Measurements from ENCODE around the gene MTG2.

Gene MTG2

GRCh38 chr20:62209850-62210495, 27.1 kb downstream of the MTG2 start:
- ATAC-seq: no peak
- no peak for TF ChIP-seq ZNF70 (CRISPR knock-in tag; IDR thresholded peaks at IDR 0.05)
- no peak for TF ChIP-seq OSR1 (CRISPR knock-in tag; IDR thresholded peaks at IDR 0.05)

- ATAC-seq: no peak
- TF ChIP-seq CSDC2 (CRISPR knock-in tag; IDR thresholded peaks at IDR 0.05): no peak
- no peak for TF ChIP-seq TOX (CRISPR knock-in tag; IDR thresholded peaks at IDR 0.05; ENCODE audit: borderline replicate concordance)
- TF ChIP-seq GLIS3 (CRISPR knock-in tag; IDR thresholded peaks at IDR 0.05): no peak
- TF ChIP-seq TSHZ2 (CRISPR knock-in tag; IDR thresholded peaks at IDR 0.05): no peak
- TF ChIP-seq, protein P1, sequence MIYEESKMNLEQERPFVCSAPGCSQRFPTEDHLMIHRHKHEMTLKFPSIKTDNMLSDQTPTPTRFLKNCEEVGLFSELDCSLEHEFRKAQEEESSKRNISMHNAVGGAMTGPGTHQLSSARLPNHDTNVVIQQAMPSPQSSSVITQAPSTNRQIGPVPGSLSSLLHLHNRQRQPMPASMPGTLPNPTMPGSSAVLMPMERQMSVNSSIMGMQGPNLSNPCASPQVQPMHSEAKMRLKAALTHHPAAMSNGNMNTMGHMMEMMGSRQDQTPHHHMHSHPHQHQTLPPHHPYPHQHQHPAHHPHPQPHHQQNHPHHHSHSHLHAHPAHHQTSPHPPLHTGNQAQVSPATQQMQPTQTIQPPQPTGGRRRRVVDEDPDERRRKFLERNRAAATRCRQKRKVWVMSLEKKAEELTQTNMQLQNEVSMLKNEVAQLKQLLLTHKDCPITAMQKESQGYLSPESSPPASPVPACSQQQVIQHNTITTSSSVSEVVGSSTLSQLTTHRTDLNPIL (CRISPR knock-in tag; IDR thresholded peaks at IDR 0.05; ENCODE audit: low read depth): no peak
- no peak for TF ChIP-seq ARNTL (CRISPR knock-in tag; IDR thresholded peaks at IDR 0.05; ENCODE audit: borderline replicate concordance, low read depth)
- TF ChIP-seq PATZ1 (CRISPR knock-in tag; IDR thresholded peaks at IDR 0.05; ENCODE audit: borderline replicate concordance): no peak
- TF ChIP-seq ZNF8 (CRISPR knock-in tag; IDR thresholded peaks at IDR 0.05): no peak
- TF ChIP-seq BACH2 (CRISPR knock-in tag; IDR thresholded peaks at IDR 0.05; ENCODE audit: borderline replicate concordance): no peak
These were observed 27.6 kb downstream of the MTG2 start for GRCh38 chr20:62210496-62210855.

- no peak for TF ChIP-seq ISL1 (CRISPR knock-in tag; IDR thresholded peaks at IDR 0.05)
- TF ChIP-seq TCF4 (CRISPR knock-in tag; IDR thresholded peaks at IDR 0.05; ENCODE audit: borderline replicate concordance): no peak
- no peak for TF ChIP-seq ZNF70 (CRISPR knock-in tag; IDR thresholded peaks at IDR 0.05)
- TF ChIP-seq SNAI2 (CRISPR knock-in tag; IDR thresholded peaks at IDR 0.05): no peak
- TF ChIP-seq RARB (CRISPR knock-in tag; IDR thresholded peaks at IDR 0.05): no peak
- TF ChIP-seq ARNTL (CRISPR knock-in tag; IDR thresholded peaks at IDR 0.05; ENCODE audit: borderline replicate concordance, low read depth): no peak
- no peak for TF ChIP-seq ZFP3 (CRISPR knock-in tag; IDR thresholded peaks at IDR 0.05)
- TF ChIP-seq ESRRG (CRISPR knock-in tag; IDR thresholded peaks at IDR 0.05): no peak
- no peak for TF ChIP-seq PPARA (CRISPR knock-in tag; IDR thresholded peaks at IDR 0.05; ENCODE audit: borderline replicate concordance)
- no peak for TF ChIP-seq ZFP30 (CRISPR knock-in tag; IDR thresholded peaks at IDR 0.05)
- TF ChIP-seq, protein P1 (CRISPR knock-in tag; IDR thresholded peaks at IDR 0.05; ENCODE audit: low read depth): no peak
- TF ChIP-seq BACH2 (CRISPR knock-in tag; IDR thresholded peaks at IDR 0.05; ENCODE audit: borderline replicate concordance): no peak
- TF ChIP-seq OSR1 (CRISPR knock-in tag; IDR thresholded peaks at IDR 0.05): no peak
- no peak for TF ChIP-seq POU6F1 (CRISPR knock-in tag; IDR thresholded peaks at IDR 0.05; ENCODE audit: borderline replicate concordance, low read depth)
- TF ChIP-seq, protein P2, sequence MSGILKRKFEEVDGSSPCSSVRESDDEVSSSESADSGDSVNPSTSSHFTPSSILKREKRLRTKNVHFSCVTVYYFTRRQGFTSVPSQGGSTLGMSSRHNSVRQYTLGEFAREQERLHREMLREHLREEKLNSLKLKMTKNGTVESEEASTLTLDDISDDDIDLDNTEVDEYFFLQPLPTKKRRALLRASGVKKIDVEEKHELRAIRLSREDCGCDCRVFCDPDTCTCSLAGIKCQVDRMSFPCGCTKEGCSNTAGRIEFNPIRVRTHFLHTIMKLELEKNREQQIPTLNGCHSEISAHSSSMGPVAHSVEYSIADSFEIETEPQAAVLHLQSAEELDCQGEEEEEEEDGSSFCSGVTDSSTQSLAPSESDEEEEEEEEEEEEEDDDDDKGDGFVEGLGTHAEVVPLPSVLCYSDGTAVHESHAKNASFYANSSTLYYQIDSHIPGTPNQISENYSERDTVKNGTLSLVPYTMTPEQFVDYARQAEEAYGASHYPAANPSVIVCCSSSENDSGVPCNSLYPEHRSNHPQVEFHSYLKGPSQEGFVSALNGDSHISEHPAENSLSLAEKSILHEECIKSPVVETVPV (CRISPR knock-in tag; IDR thresholded peaks at IDR 0.05): no peak
- no peak for ATAC-seq
These were observed 28.4 kb downstream of the MTG2 start for GRCh38 chr20:62211216-62211615.
